CD14-positive monocyte (primary cell): ENCODE data around the gene FAM13A. TPM values are rescaled to one million over a fixed set of nuclear protein-coding genes. Genes with fewer than 3 reads are reported as not detected.

Experiments
- DNase-seq, 3 donors: peaks; one replicate each; pipeline ENCODE4 v3.0.0-alpha.2; 2011 to 2022
- H2AFZ ChIP-seq: 2 replicates; pipeline ENCODE4 v1.6.0; 2012; ENCODE audit warnings: mild to moderate bottlenecking, low read depth, low read length, inconsistent platforms; ENCODE audit not compliant: insufficient read depth, poor library complexity, severe bottlenecking
- H3K27ac ChIP-seq, 2 donors: 1 replicate in 1 of 2; 2 replicates in 1 of 2; pipeline ENCODE4 v1.5.1; 2012 to 2013; ENCODE audit warnings: low read length in 2 of 2, control low read depth in 1 of 2, inconsistent platforms in 1 of 2, low read depth in 1 of 2, mild to moderate bottlenecking in 1 of 2
- H3K27me3 ChIP-seq, 2 donors: one replicate each; pipeline versions ENCODE4 v1.6.0 to v1.6.1; 2011 to 2013; ENCODE audit warnings: low read length in 2 of 2; ENCODE audit not compliant: control insufficient read depth in 2 of 2, insufficient read depth in 2 of 2
- H3K36me3 ChIP-seq, 2 donors: replicated peaks in 1 of 2; 1 replicate in 1 of 2; 2 replicates in 1 of 2; pipeline versions ENCODE4 v1.5.1 to v1.6.1; 2012 to 2013; ENCODE audit warnings: low read length in 2 of 2, control low read depth in 1 of 2, inconsistent platforms in 1 of 2, mild to moderate bottlenecking in 1 of 2; ENCODE audit not compliant: insufficient read depth in 2 of 2, control insufficient read depth in 1 of 2
- H3K4me1 ChIP-seq, 2 donors: 1 replicate in 1 of 2; 2 replicates in 1 of 2; pipeline versions ENCODE4 v1.5.1 to v1.6.1; 2012 to 2013; ENCODE audit warnings: low read length in 2 of 2, control low read depth in 1 of 2, inconsistent platforms in 1 of 2, mild to moderate bottlenecking in 1 of 2, moderate library complexity in 1 of 2; ENCODE audit not compliant: insufficient read depth in 2 of 2, control insufficient read depth in 1 of 2
- H3K4me2 ChIP-seq: replicated peaks from 2 replicates; pipeline ENCODE3; 2012; ENCODE audit warnings: low read length, moderate library complexity, mild to moderate bottlenecking; ENCODE audit not compliant: poor library complexity, severe bottlenecking; ENCODE audit errors: extremely low read depth
- H3K4me3 ChIP-seq, 3 experiments: fragments of 200-600 bp in 1 of 3; sonication (generic) in 1 of 3; replicated peaks in 1 of 3; 1 replicate in 2 of 3; 2 replicates in 1 of 3; pipeline ENCODE4 v1.5.1; 2011 to 2013; ENCODE audit warnings: low read length in 3 of 3, mild to moderate bottlenecking in 3 of 3, control low read depth in 2 of 3, low read depth in 2 of 3, inconsistent platforms in 1 of 3, moderate library complexity in 1 of 3
- H3K79me2 ChIP-seq: 2 replicates; pipeline ENCODE4 v1.6.0; 2012; ENCODE audit warnings: mild to moderate bottlenecking, control low read depth, inconsistent platforms, low read length, moderate library complexity; ENCODE audit not compliant: insufficient read depth
- H3K9ac ChIP-seq: 2 replicates; pipeline ENCODE4 v1.6.0; 2017; ENCODE audit warnings: low read length, mild to moderate bottlenecking; ENCODE audit not compliant: insufficient read depth, poor library complexity, severe bottlenecking
- H3K9me3 ChIP-seq, 2 donors: replicated peaks in 1 of 2; 1 replicate in 1 of 2; 2 replicates in 1 of 2; pipeline versions ENCODE4 v1.5.1 to v1.6.1; 2012 to 2013; ENCODE audit warnings: low read length in 2 of 2, control low read depth in 1 of 2; ENCODE audit not compliant: control insufficient read depth in 1 of 2, insufficient read depth in 1 of 2
- H4K20me1 ChIP-seq: 2 replicates; pipeline ENCODE4 v1.6.0; 2012; ENCODE audit warnings: mild to moderate bottlenecking, low read length, control low read depth, moderate library complexity; ENCODE audit not compliant: insufficient read depth
- H3K27ac Mint-ChIP-seq, 7 donors: one replicate each; pipeline ENCODE4 v1.8.0; 2020; ENCODE audit warnings: mild to moderate bottlenecking in 7 of 7, mixed read lengths in 7 of 7, moderate library complexity in 6 of 7, inconsistent platforms in 2 of 7
- H3K27me3 Mint-ChIP-seq, 3 donors: one replicate each; pipeline ENCODE4 v1.8.0; 2021 to 2022; ENCODE audit warnings: low read depth in 3 of 3, mild to moderate bottlenecking in 3 of 3, mixed read lengths in 3 of 3, moderate library complexity in 3 of 3, inconsistent platforms in 1 of 3
- H3K36me3 Mint-ChIP-seq, 2 donors: one replicate each; pipeline ENCODE4 v1.8.0; 2020; ENCODE audit warnings: mixed read lengths in 2 of 2, inconsistent platforms in 1 of 2, mild to moderate bottlenecking in 1 of 2
- H3K4me1 Mint-ChIP-seq: one replicate; pipeline ENCODE4 v1.8.0; 2020; ENCODE audit warnings: mild to moderate bottlenecking, mixed read lengths
- H3K4me3 Mint-ChIP-seq, 2 donors: one replicate each; pipeline ENCODE4 v1.8.0; 2020; ENCODE audit warnings: mild to moderate bottlenecking in 2 of 2, mixed read lengths in 2 of 2, moderate library complexity in 1 of 2
- H3K9me3 Mint-ChIP-seq, 7 donors: one replicate each; pipeline ENCODE4 v1.8.0; 2020 to 2022; ENCODE audit warnings: mixed read lengths in 7 of 7, mild to moderate bottlenecking in 6 of 7, moderate library complexity in 6 of 7, inconsistent platforms in 2 of 7
- CTCF ChIP-seq: fragments of 200-600 bp; IDR thresholded peaks from one replicate; pipeline ENCODE4 v1.8.0; 2022; ENCODE audit warnings: antibody characterized with exemption, mild to moderate bottlenecking
- WGBS: methylation state at CpG from one replicate; pipeline ENCODE4 v1.1.5; 2013; ENCODE audit warnings: missing lambda C conversion rate; ENCODE audit not compliant: insufficient coverage; 5-methylcytosine and 5-hydroxymethylcytosine counted together
- intact Hi-C, 2 donors: fragments of 100-400 bp; cut with micrococcal nuclease; formaldehyde crosslinking; loops; one replicate each; pipeline versions ENCODE4 v1.15.0 to v1.15.1; 2023
- polyA plus RNA-seq, 3 donors: library from polyadenylated mRNA; depleted of rRNA in 1 of 3; unstranded in 2 of 3; stranded (reverse) in 1 of 3; fragments of 300-500 nt in 2 of 3; fragments of >200 nt in 1 of 3; fragmentation: Illumina TruSeq in 2 of 3; gene quantifications; 1 replicate in 2 of 3; 2 replicates in 1 of 3; pipeline ENCODE4 v1.2.3, GENCODE V29; 2012 to 2021

Gene FAM13A
- polyA plus RNA-seq, 3 donors: 5.3 to 20.0 (median 6.5) TPM

GRCh38 chr4:88698519-88698918 lies 358.5 kb downstream of the FAM13A start:
- H2AFZ ChIP-seq: no peak overlapping the region
- H3K79me2 ChIP-seq: no peaks in the 10 kb centered on the region
- H3K9me3 Mint-ChIP-seq: peaks cover 0 to 4% (median 0%) of the 10 kb centered on the region in 7 donors
- H3K4me3 ChIP-seq: no peak overlapping the region
- H3K27me3 Mint-ChIP-seq: no peaks in the 10 kb centered on the region
- peaks cover 38 to 79% of the 10 kb centered on the region in 2 donors for H3K36me3 ChIP-seq
- no peaks in the 10 kb centered on the region for H3K9me3 ChIP-seq
- peaks cover 10% of the 10 kb centered on the region for H3K4me1 Mint-ChIP-seq
- H3K27me3 ChIP-seq: no peaks in the 10 kb centered on the region
- H3K4me3 Mint-ChIP-seq: no peak overlapping the region
- no peak overlapping the region for H3K27ac ChIP-seq
- intact Hi-C loops: no loop called here
- no peak overlapping the region for H3K9ac ChIP-seq
- H3K27ac Mint-ChIP-seq: peak overlapping the region in 1 of 7 donors; percentile 36
- 93% methylated on average over 6 of the region's 7 CpGs for WGBS
- no peaks in the 10 kb centered on the region for H4K20me1 ChIP-seq
- H3K4me1 ChIP-seq: peaks cover 5% of the 10 kb centered on the region in 2 donors
- TF ChIP-seq CTCF: no peak
- peaks cover 53 to 62% of the 10 kb centered on the region in 2 donors for H3K36me3 Mint-ChIP-seq
- DNase-seq: no peak
- H3K4me2 ChIP-seq: no peak overlapping the region

- Histone ChIP-seq H3K9ac (peak within 1 kb of the TSS; percentile 55), H3K27me3 (no peaks in the 10 kb centered on the region), H3K4me1 (peaks cover 5% of the 10 kb centered on the region in 2 donors), H3K4me2 (peak within 1 kb of the TSS; percentile 68), H4K20me1 (peaks cover 1% of the 10 kb centered on the region), H3K9me3 (no peaks in the 10 kb centered on the region), H3K4me3 (peak within 1 kb of the TSS; percentile 57 to 72 (median 71)), H3K79me2 (no peaks in the 10 kb centered on the region), H2AFZ (peak within 1 kb of the TSS; percentile 71), H3K36me3 (peaks cover 40 to 78% of the 10 kb centered on the region in 2 donors), H3K27ac (peak within 1 kb of the TSS in 1 of 2 donors; percentile 54)
- WGBS: 46% methylated on average over 33 of the region's 40 CpGs
- intact Hi-C loops: no loop called here
- Mint-ChIP-seq H3K4me1 (peaks cover 10% of the 10 kb centered on the region), H3K27me3 (no peaks in the 10 kb centered on the region), H3K36me3 (peaks cover 49 to 59% of the 10 kb centered on the region in 2 donors), H3K27ac (peak within 1 kb of the TSS; percentile 63 to 85 (median 77)), H3K4me3 (peak within 1 kb of the TSS; percentile 81 to 88), H3K9me3 (peaks cover 0 to 4% (median 0%) of the 10 kb centered on the region in 7 donors)
- peak; percentile 54 to 71 (median 57) for DNase-seq
- no peak for TF ChIP-seq CTCF
Measured at GRCh38 chr4:88697588-88698329, 359.2 kb downstream of the FAM13A start, which contains the start of gene NAP1L5. Gene NAP1L5 (minus strand): TSS chr4:88697829. CDS start chr4:88697754, 75 bp downstream.
